Measurements from ENCODE around the gene ABR. TPM values are rescaled to one million over a fixed set of nuclear protein-coding genes. Genes with fewer than 3 reads are reported as not detected.

Gene ABR
- total RNA-seq, 5 donors from 2014 or later (not counting 1 experiment from before 2014, with no cell fraction given) = 89.4 to 165 (median 125) TPM

DNA sequence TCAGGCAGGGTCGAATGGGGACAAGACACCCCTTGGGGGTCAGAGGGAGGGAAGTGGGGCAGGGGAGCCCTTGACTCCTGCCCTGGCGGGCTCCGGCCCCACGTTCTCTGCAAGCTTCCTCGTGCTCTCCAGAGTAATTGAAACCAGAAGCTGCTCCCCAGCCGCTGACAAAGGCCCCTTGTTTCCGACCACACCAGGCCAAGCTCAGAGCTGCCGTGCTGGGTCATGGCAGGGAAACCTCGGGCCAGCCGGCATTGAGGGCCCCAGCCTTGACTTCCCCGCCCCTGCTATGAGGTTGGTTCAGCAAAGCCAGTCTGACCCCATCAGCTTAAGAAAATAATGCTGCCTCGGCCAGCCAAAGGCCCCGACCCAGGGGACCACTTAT lies 139.6 kb downstream of the ABR start:
- no peak for DNase-seq
- H3K27ac Mint-ChIP-seq = no peak overlapping the region
- no peaks in the 10 kb centered on the region for H3K27me3 ChIP-seq (replicated peaks in 1 of 2; ENCODE audit: control insufficient read depth in 2 of 2, extremely low read depth in 1 of 2, insufficient read depth in 2 of 2, low read length in 1 of 2)
- no peaks in the 10 kb centered on the region for H3K9me3 ChIP-seq
- ATAC-seq (replicated peaks in 1 of 4) = no peak
- POLR2A ChIA-PET = no interaction called here
- H3K4me1 Mint-ChIP-seq = peaks cover 2 to 5% (median 3%) of the 10 kb centered on the region in 3 donors
- no peak overlapping the region for H3K4me3 ChIP-seq (ENCODE audit: control insufficient read depth in 1 of 2, extremely low read depth in 1 of 2, low read length in 1 of 2)
- H3K9me3 Mint-ChIP-seq = no peaks in the 10 kb centered on the region
- H3K4me3 Mint-ChIP-seq = no peak overlapping the region
- 90% methylated on average over 11 of the region's 13 CpGs for WGBS (ENCODE audit: insufficient coverage)
- H3K27ac ChIP-seq (ENCODE audit: low read length) = no peak overlapping the region
- CTCF ChIA-PET = no interaction called here
- H3K36me3 Mint-ChIP-seq = peaks cover 16% of the 10 kb centered on the region
- peaks cover 0 to 4% of the 10 kb centered on the region in 2 experiments for H3K4me1 ChIP-seq (ENCODE audit: control insufficient read depth in 1 of 2, extremely low read depth in 1 of 2, insufficient read depth in 2 of 2, low read length in 2 of 2)
- H3K36me3 ChIP-seq (ENCODE audit: control insufficient read depth in 2 of 2, extremely low read depth in 1 of 2, insufficient read depth in 1 of 2, low read length in 1 of 2) = peaks cover 0 to 21% of the 10 kb centered on the region in 2 donors
- no peaks in the 10 kb centered on the region for H3K27me3 Mint-ChIP-seq

DNA sequence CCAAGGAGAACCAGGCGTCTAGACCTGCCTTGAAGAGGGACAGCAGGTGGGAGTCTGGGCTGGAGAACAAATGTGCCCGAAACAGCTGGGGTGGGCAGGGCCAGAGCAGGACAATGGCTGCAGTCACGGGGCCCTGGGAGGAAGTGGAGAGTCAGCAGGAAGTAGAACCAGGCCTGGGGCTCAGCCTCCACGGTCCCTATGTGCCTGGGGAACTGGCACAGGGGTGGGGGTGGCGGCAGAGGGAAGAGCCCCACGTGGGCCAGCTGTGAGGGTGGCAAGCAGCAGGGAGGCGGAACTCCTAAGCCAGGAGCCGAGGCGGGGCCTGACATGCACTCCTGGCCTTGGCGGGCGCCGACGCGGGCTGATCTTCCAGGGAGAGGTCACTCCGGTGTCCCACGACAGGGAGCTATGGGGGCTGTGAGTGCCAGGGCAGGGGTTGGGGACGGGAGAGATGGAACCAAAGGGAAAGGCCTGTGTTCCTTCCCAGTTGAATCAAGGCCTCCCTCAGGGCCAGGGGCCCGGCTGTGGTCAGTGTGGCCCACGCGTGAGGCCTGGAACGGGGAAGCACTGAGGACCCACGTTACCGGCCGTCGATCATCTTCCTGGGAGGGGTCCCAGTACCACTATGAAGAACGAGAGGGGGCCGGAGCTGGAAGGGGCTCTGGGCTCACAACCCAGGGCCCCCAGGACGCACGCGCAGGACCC lies 140.1 kb downstream of the ABR start:
- no peak overlapping the region for H3K27ac Mint-ChIP-seq
- H3K9me3 Mint-ChIP-seq = no peaks in the 10 kb centered on the region
- 87% methylated on average over 25 of the region's 30 CpGs for whole genome bisulfite sequencing (ENCODE audit: insufficient coverage)
- Histone ChIP-seq H3K4me1 (ENCODE audit: control insufficient read depth in 1 of 2, extremely low read depth in 1 of 2, insufficient read depth in 2 of 2, low read length in 2 of 2) (peaks cover 0 to 4% of the 10 kb centered on the region in 2 experiments), H3K27ac (ENCODE audit: low read length) (no peak overlapping the region), H3K36me3 (ENCODE audit: control insufficient read depth in 2 of 2, extremely low read depth in 1 of 2, insufficient read depth in 1 of 2, low read length in 1 of 2) (peaks cover 0 to 24% of the 10 kb centered on the region in 2 donors), H3K9me3 (no peaks in the 10 kb centered on the region), H3K27me3 (replicated peaks in 1 of 2; ENCODE audit: control insufficient read depth in 2 of 2, extremely low read depth in 1 of 2, insufficient read depth in 2 of 2, low read length in 1 of 2) (no peaks in the 10 kb centered on the region), H3K4me3 (ENCODE audit: control insufficient read depth in 1 of 2, extremely low read depth in 1 of 2, low read length in 1 of 2) (no peak overlapping the region)
- H3K4me3 Mint-ChIP-seq = no peak overlapping the region
- H3K36me3 Mint-ChIP-seq = peaks cover 14% of the 10 kb centered on the region
- ChIA-PET CTCF (no interaction called here), POLR2A (no interaction called here)
- DNase-seq (peak in 6 of 35 experiments; percentile 1 to 48 (median 12)), ATAC-seq (replicated peaks in 1 of 4) (no peak)
- no peaks in the 10 kb centered on the region for H3K27me3 Mint-ChIP-seq
- peaks cover 0 to 3% (median 2%) of the 10 kb centered on the region in 3 donors for H3K4me1 Mint-ChIP-seq

DNA sequence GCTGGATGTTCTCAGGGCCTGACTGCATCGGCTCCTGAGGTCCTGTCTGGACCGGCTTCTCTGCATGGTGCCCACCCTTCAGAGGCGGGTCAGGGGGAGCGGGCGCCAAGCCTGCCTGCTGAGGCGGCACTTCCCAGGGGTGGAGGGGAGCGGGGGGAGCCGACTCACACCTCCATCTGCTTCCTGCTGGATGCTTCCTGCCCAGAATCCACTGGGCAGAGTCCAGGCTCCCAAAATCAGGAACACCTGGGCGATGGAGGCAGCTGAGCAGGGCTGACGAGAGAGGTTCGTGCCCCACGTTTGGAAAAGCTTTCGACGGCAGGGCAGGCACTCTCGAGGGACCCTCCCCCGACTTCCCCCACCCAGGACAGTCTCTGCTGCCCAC lies 140.7 kb downstream of the ABR start:
- ChIA-PET POLR2A (no interaction called here), CTCF (no interaction called here)
- 88% methylated on average over 11 of the region's 16 CpGs for whole genome bisulfite sequencing (ENCODE audit: insufficient coverage)
- ATAC-seq (replicated peaks in 1 of 4) (no peak), DNase-seq (no peak)
- Histone ChIP-seq H3K27ac (ENCODE audit: low read length) (no peak overlapping the region), H3K27me3 (replicated peaks in 1 of 2; ENCODE audit: control insufficient read depth in 2 of 2, extremely low read depth in 1 of 2, insufficient read depth in 2 of 2, low read length in 1 of 2) (no peaks in the 10 kb centered on the region), H3K4me3 (ENCODE audit: control insufficient read depth in 1 of 2, extremely low read depth in 1 of 2, low read length in 1 of 2) (no peak overlapping the region), H3K9me3 (no peaks in the 10 kb centered on the region), H3K36me3 (ENCODE audit: control insufficient read depth in 2 of 2, extremely low read depth in 1 of 2, insufficient read depth in 1 of 2, low read length in 1 of 2) (peaks cover 0 to 26% of the 10 kb centered on the region in 2 donors), H3K4me1 (ENCODE audit: control insufficient read depth in 1 of 2, extremely low read depth in 1 of 2, insufficient read depth in 2 of 2, low read length in 2 of 2) (peaks cover 0 to 4% of the 10 kb centered on the region in 2 experiments)
- Mint-ChIP-seq H3K27ac (no peak overlapping the region), H3K27me3 (no peaks in the 10 kb centered on the region), H3K36me3 (peaks cover 12% of the 10 kb centered on the region), H3K9me3 (no peaks in the 10 kb centered on the region), H3K4me3 (no peak overlapping the region), H3K4me1 (peaks cover 0 to 1% (median 0%) of the 10 kb centered on the region in 3 donors)

DNA sequence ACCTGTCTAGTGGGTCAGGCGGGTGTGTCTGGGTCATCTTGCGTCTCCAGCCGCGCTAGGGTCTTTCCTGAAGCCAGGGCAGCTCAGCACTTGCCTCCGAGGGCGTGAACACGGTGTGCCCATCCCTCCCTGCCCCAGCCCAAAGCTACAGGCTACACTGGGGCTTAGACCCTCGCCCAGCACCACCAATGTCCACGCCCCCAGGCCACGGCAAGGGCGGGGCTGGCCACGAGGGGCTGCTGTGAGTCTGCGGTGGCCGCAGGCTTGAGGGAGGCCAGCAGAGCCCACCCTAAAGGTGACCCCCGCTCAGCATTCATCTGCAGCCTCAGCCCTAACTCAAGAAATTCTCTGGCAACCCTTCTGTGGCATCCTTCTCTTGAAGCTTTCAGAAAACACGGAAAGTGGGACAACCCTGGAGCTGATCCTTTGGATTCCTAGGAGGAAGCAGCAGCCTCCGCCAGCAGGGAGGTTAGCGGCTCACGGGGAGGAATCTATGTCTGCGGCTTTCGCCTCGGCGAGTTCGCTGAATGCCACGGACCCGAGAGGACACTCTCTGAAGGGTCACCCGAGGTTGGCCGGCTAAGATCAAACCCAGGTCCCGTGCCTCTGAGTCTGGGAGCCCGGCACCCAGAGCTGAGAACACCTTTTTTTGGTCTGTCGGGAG lies 141.2 kb downstream of the ABR start:
- Histone ChIP-seq H3K9me3 (no peaks in the 10 kb centered on the region), H3K27ac (ENCODE audit: low read length) (no peak overlapping the region), H3K27me3 (replicated peaks in 1 of 2; ENCODE audit: control insufficient read depth in 2 of 2, extremely low read depth in 1 of 2, insufficient read depth in 2 of 2, low read length in 1 of 2) (no peaks in the 10 kb centered on the region), H3K4me3 (ENCODE audit: control insufficient read depth in 1 of 2, extremely low read depth in 1 of 2, low read length in 1 of 2) (no peak overlapping the region), H3K4me1 (ENCODE audit: control insufficient read depth in 1 of 2, extremely low read depth in 1 of 2, insufficient read depth in 2 of 2, low read length in 2 of 2) (peaks cover 0 to 4% of the 10 kb centered on the region in 2 experiments), H3K36me3 (ENCODE audit: control insufficient read depth in 2 of 2, extremely low read depth in 1 of 2, insufficient read depth in 1 of 2, low read length in 1 of 2) (peaks cover 0 to 27% of the 10 kb centered on the region in 2 donors)
- ChIA-PET CTCF (no interaction called here), POLR2A (no interaction called here)
- H3K9me3 Mint-ChIP-seq = no peaks in the 10 kb centered on the region
- 96% methylated on average over 31 of the region's 31 CpGs for WGBS (ENCODE audit: insufficient coverage)
- H3K4me3 Mint-ChIP-seq = no peak overlapping the region
- ATAC-seq (replicated peaks in 1 of 4) (no peak), DNase-seq (no peak)
- peaks cover 0 to 1% (median 0%) of the 10 kb centered on the region in 3 donors for H3K4me1 Mint-ChIP-seq
- peaks cover 12% of the 10 kb centered on the region for H3K36me3 Mint-ChIP-seq
- H3K27ac Mint-ChIP-seq = no peak overlapping the region
- H3K27me3 Mint-ChIP-seq = no peaks in the 10 kb centered on the region

DNA sequence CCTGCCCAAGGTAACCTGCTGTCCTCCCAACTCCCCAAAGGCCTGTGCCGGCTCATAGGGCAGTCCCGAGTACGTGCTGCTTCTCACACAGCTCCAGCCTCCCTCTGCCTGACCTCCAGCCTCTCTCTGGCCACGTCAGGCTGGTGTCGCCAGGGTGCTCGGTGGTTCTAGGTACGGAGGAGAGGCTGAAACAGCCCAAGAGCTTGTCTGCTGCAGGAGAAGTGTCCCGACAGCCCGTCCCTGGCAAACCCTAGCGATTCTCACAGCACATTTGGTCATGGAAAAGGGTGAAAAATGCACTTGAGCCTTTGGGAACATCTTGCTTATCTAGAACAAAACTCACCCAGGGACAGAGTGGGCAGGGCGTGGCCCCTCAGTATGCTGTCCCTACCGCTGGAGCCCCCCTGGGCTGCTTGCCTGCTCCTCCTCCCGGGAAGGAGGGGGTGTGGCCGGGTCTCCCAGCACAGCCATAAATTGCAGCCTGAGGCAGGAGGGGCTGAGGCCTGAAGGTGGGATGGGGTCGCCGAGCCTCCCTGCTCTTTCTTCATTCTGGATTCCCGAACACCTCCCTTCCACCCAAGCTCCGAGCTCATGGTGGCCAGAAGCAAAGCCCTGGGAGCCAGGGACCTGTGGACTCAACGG lies 142.4 kb downstream of the ABR start:
- ATAC-seq (replicated peaks in 1 of 4) (no peak), DNase-seq (no peak)
- no peaks in the 10 kb centered on the region for H3K27me3 ChIP-seq (replicated peaks in 1 of 2; ENCODE audit: control insufficient read depth in 2 of 2, extremely low read depth in 1 of 2, insufficient read depth in 2 of 2, low read length in 1 of 2)
- Mint-ChIP-seq H3K4me3 (no peak overlapping the region), H3K27ac (no peak overlapping the region), H3K27me3 (no peaks in the 10 kb centered on the region), H3K4me1 (peaks cover 0 to 1% (median 0%) of the 10 kb centered on the region in 3 donors), H3K36me3 (peaks cover 12% of the 10 kb centered on the region), H3K9me3 (no peaks in the 10 kb centered on the region)
- no peaks in the 10 kb centered on the region for H3K9me3 ChIP-seq
- peaks cover 0 to 4% of the 10 kb centered on the region in 2 experiments for H3K4me1 ChIP-seq (ENCODE audit: control insufficient read depth in 1 of 2, extremely low read depth in 1 of 2, insufficient read depth in 2 of 2, low read length in 2 of 2)
- H3K36me3 ChIP-seq (ENCODE audit: control insufficient read depth in 2 of 2, extremely low read depth in 1 of 2, insufficient read depth in 1 of 2, low read length in 1 of 2) = peaks cover 7 to 34% of the 10 kb centered on the region in 2 donors
- ChIA-PET CTCF (interaction anchor here in 1 of 2 donors (0.6 kb wide), 1 partner anchor 170 kb away, joined by 4 read pairs; no protein-coding TSS in a partner anchor), POLR2A (no interaction called here)
- WGBS (ENCODE audit: insufficient coverage) = 98% methylated on average over 8 of the region's 19 CpGs
- H3K27ac ChIP-seq (ENCODE audit: low read length) = no peak overlapping the region
- H3K4me3 ChIP-seq (ENCODE audit: control insufficient read depth in 1 of 2, extremely low read depth in 1 of 2, low read length in 1 of 2) = no peak overlapping the region

DNA sequence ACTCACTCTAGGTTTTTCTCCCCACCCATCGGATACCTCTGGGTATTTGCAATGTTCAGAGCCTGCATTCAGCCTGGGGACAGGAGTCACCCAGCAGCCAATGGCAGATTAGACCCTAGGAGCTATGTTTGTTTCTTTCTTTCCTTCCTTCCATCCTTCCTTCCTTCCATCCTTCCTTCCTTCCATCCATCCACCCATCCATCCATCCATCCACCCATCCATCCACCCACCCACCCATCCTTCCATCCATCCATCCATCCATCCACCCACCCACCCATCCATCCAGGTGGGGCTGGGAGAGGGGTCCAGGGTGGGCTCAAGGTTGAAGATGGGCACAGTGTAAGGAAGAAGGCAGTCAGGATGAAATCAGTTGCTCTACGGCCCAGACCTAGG lies 142.9 kb downstream of the ABR start:
- H3K27ac Mint-ChIP-seq = no peak overlapping the region
- peaks cover 7% of the 10 kb centered on the region for H3K36me3 Mint-ChIP-seq
- DNase-seq (no peak), ATAC-seq (replicated peaks in 1 of 4) (no peak)
- H3K4me3 Mint-ChIP-seq = no peak overlapping the region
- Histone ChIP-seq H3K9me3 (no peaks in the 10 kb centered on the region), H3K36me3 (ENCODE audit: control insufficient read depth in 2 of 2, extremely low read depth in 1 of 2, insufficient read depth in 1 of 2, low read length in 1 of 2) (peaks cover 8 to 32% of the 10 kb centered on the region in 2 donors), H3K4me1 (ENCODE audit: control insufficient read depth in 1 of 2, extremely low read depth in 1 of 2, insufficient read depth in 2 of 2, low read length in 2 of 2) (peaks cover 0 to 4% of the 10 kb centered on the region in 2 experiments), H3K27me3 (replicated peaks in 1 of 2; ENCODE audit: control insufficient read depth in 2 of 2, extremely low read depth in 1 of 2, insufficient read depth in 2 of 2, low read length in 1 of 2) (no peaks in the 10 kb centered on the region), H3K27ac (ENCODE audit: low read length) (no peak overlapping the region), H3K4me3 (ENCODE audit: control insufficient read depth in 1 of 2, extremely low read depth in 1 of 2, low read length in 1 of 2) (no peak overlapping the region)
- ChIA-PET CTCF (no interaction called here), POLR2A (no interaction called here)
- H3K9me3 Mint-ChIP-seq = no peaks in the 10 kb centered on the region
- WGBS (ENCODE audit: insufficient coverage) = 80% methylated on average over 2 of the region's 2 CpGs
- H3K4me1 Mint-ChIP-seq = peaks cover 0 to 1% (median 0%) of the 10 kb centered on the region in 3 donors
- no peaks in the 10 kb centered on the region for H3K27me3 Mint-ChIP-seq
